CD4-positive, alpha-beta T cell treated with Interleukin-6 for 4 hours (primary cell): Measurements from ENCODE around the gene VPS8.

Source experiments
- DNase-seq: peaks from one replicate; pipeline ENCODE4 v3.0.0-alpha.2; 2020; ENCODE audit warnings: mixed read lengths

The VPS8 gene

DNA sequence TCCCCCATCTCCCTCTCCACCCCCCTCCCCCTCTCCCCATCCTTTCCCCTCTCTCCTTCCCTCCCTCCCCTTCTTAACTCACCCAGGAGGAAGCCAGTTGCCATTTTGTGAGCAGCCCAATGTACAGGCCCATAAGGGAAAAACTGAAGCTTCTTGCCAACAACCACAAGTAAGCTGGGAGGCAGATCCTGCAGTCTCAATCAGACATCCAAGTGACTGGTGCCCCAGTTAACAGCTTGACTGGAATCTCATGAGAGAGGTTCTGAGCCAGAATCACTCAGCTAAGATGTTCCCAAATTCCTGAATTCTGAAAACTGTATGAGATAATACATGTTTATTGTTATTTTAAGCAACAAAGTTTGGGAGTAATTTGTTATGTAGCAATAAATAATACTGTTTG is 250.2 kb downstream of the VPS8 start:
- no peak for DNase-seq

- no peak for DNase-seq
These were observed 251.5 kb downstream of the VPS8 start for GRCh38 chr3:185063431-185063830.

DNA sequence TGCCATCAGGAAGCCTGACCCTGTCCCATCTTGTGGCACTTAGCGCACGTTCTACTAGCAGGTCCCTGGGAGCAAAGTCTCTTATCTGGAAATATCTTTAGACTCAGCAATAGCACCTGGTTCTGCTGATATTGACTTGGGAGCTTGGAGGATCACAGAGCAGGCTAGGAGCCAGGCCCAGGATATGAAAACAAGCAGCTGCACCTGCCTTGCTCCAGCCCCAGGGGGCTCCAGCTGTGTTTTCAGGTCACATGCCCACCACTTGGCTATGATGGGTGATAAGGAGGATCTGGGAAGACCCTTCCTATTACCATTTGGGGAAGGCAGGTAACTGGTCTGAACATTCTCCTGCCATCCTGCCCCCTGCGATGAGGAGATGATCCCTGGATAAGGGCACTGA is 253.1 kb downstream of the VPS8 start:
- DNase-seq = no peak

DNA sequence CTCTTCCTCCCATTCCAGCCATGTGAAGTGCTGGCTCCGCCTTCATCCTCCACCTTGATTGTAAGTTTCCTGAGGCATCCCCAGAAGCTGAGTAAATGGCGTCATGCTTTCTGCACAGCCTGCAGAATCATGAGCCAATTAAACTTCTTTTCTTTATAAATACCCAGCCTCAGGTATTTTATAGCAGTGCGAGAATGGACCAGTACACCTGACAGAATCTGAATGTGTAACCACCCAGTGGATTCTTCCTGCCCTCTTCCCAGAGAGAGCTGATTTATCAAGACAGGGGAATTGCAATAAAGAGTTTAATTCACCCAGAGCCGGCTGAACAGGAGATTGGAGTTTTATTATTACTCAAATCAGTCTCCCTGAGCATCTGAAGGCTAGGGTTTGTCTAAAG is 254.3 kb downstream of the VPS8 start:
- no peak for DNase-seq

DNA sequence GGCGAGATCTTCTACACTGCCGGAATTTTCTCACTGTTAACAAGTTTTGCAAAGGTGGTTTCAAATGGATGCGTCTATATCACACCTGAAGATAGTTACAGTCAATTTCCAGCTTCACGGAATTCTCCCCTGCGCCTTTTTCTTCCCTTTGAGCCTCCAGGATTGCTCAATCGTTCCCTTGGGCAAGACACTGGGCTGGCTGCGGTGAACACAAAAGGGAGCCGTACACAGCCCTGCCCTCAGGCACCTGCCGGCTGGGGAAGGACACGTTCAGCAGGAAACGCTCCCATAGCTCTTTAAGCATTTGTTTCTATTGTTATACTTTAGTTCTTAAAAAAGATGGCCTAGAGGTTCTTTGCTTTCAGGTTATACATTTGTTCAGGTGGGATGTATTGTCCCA is 255.2 kb downstream of the VPS8 start:
- no peak for DNase-seq

GRCh38 chr3:185069037-185070030 is 257.4 kb downstream of the VPS8 start:
- DNase-seq = no peak

DNA sequence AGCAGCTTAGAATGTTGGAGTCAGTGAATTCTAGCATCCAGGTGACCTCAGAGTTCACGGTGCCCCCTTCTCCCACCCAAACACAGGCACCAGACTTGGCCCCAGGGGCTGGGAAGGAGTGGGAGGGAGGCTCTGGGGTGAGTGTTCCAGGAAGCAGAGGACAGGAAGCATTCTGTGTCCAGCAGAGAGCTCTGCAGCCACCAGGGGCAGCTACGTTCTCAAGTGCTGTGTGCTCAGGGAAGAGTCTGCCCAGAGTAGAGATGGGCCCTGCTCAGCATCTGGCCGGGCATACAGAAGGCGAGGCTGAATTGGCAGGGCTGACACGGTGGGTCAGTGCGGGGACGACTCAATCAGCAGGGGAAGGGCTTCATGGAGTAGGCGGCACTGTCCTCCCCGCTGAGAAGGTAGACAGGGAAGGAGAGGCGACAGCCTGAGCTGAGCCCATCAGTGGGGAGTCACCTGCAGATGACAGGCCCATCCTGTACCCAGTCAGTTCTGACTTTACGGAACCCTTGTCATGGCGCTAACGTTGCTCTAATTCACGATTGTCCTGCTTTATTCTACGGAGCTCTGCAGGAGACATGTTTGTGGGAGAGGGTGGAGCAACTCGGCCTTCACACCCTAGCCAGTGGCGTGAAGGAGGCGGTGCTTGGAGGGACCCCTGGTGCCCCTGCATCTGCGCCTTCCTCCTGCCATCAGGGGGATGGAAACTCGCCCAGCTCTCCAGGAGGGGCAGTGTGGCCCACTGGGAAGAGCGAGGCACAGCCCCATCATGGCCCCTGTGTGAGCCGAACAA is 258.7 kb downstream of the VPS8 start:
- DNase-seq = no peak

DNA sequence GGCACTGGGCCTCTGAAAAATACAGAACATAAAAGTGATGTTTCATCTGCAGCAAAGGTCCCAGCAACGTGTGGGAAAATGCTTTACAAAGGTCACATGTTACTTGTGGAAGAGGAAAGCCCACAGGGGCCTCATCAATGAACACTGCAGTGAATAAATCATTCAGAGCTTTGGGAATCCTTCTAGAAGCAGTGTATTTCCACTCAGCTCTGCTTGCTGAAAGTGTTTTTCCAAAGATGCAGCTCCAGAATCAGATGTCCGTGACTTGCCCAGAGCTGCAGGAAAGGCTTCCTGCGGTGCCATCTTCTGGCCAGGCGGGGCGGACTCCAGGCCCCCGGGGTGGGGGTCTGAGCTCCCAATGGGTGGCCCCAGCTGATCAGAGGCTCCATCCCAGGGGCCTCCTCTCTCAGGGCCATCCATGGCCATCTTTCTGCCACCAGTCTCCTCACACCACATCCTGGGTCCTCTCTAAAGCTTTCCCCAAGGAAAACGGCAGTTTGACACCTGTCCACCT is 259.4 kb downstream of the VPS8 start:
- DNase-seq = no peak

GRCh38 chr3:185075547-185075946 is 263.6 kb downstream of the VPS8 start:
- no peak for DNase-seq

- no peak for DNase-seq
These were observed 264.3 kb downstream of the VPS8 start for GRCh38 chr3:185076219-185076618.

GRCh38 chr3:185079625-185080024 is 267.7 kb downstream of the VPS8 start:
- no peak for DNase-seq

DNA sequence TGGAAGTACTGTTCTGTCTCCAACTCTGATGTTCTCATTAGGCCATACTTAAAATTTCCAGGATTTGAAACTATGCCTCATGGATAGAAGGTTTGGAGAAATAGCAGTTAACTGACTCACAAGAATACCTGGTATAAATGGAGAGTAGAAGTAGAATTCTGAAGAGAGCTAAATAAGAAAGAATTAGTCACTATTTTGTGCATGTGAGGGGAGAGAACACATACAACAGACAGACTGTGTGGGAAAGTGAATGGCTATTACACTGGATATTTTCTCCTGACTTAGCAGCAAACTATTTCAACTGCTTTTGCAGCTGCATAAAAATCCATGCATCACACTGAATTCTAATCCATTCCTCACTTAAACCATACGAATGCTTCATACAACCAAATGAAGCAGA is 269.6 kb downstream of the VPS8 start:
- DNase-seq = no peak

DNA sequence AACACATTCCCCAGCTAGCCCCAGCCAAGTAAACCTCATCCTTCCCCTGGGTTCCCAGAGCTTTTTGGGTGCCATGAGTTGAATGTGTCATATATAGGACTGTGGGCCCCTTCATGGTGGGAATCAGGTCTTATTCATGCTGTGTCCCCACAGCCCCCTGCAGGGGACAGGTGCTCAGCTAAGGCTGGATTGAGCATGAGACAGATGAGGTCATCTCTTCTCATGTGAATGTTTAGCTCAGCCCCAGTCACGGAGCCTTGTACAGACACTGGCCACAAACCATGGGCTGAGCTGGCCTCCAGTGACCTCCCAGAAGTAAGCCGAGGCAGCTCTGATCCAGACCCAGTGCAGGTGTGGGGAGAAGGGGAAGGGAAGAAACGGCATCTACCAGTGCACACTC is 270.2 kb downstream of the VPS8 start:
- no peak for DNase-seq

DNA sequence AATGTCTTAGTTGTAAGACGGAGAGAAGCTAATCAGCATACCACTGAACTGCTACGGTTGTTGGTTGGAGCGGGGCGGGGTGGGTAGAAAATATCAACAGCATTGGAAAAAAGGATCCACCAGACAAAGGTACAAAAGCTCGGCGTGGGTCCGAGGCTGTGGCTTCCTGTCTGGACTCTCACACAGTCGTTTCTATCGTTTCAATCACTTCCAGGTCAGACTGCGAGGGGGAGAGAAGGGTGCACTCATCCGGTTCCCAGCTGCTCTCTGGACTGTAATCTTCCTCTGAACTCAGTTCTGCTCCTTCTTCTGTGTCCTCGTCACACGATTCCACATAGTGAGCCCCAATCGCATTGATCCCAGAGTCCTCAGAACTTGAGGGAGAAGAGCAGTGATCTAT is 270.9 kb downstream of the VPS8 start:
- no peak for DNase-seq

DNA sequence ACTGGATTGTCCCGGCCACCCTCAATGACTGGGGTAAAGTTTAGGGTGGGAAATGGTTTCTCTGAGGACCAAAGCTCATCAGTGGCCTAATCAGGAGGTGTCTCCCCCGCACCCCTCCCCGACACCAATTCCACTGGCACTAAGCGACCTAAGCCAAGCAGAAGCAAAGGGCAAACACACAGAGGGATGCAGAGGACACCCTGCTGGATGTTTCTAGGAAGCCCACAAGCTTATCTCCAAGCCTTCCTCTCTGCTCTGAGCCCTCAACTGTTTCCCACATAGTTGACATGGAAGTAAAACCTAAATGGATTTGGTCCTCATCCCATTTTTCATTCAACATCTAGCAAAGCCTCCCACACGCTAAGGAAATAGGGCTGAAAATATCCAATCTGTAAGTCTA is 272.4 kb downstream of the VPS8 start:
- DNase-seq = no peak

- no peak for DNase-seq
These were observed 272.9 kb downstream of the VPS8 start for GRCh38 chr3:185084901-185085300.

DNA sequence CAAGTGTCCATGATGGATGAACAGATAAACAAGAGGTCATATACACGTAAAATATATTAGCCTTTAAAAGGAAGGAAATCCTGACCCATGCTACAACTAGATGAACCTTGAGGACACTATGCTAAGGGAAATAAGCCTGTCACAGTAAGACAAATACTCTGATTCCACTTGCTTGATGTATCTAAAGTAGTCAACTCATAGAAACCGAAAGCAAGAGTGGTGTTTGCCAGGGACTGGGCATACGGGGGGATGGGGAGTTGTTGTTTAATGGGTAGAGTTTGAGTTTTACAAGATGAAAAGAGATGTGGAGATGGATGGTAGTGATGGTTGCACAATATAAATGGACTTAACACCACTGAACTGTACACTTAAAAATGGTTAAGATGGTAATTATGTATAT is 275.5 kb downstream of the VPS8 start:
- no peak for DNase-seq

DNA sequence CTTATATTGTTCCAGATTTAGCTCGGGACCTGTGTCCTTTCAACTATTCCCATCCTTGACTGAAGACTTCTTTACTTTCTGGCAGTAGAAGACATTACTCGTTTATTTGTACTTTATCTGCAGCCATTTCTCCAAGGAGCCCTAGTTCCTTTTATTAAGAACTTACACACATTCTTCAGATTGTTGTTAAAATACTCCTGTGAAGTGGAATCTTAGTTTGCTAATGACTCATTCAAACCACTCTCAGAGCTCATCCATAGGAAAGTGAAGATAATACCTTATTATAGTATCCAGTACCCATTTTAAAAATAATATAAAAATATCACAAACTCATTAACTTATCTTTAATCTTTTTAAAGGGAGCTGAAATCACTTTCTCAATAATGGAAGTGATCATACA is 277.4 kb downstream of the VPS8 start:
- DNase-seq = no peak

DNA sequence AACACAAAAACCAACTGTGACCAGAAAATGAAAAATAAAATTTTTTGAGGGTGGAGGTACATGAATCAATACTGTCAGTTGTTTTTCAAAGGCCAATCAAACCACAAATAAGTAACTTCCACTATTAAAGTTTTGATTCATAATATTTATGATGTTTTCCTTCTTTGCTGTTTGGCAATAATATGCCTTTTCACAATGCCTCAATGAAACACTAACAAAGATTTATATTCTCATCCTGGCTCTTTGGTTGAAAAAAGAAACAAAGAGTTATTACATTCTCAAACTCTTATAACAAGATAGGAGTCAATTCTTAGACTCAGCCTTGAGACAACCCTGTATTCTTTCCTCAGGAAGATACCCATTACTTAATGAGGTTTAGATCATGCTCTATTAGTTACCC is 277.8 kb downstream of the VPS8 start:
- no peak for DNase-seq

- no peak for DNase-seq
These were observed 278.8 kb downstream of the VPS8 start for GRCh38 chr3:185090811-185091210.

- DNase-seq = no peak
These were observed 281.1 kb downstream of the VPS8 start for GRCh38 chr3:185093116-185093515.

- no peak for DNase-seq
These were observed 282.7 kb downstream of the VPS8 start for GRCh38 chr3:185094697-185095096.
